ENCODE data around the gene HTD2. TPM values are rescaled to one million over a fixed set of nuclear protein-coding genes. Genes with fewer than 3 reads are reported as not detected.
A peak's percentile ranks its signal among the peaks of the same experiment; 100 is the strongest.
"Not testable (repeated sequence)": the region's sequence is repeated elsewhere in the genome, so short reads cannot be mapped to it uniquely, and the experiment has no call there.

Gene HTD2
- total RNA-seq, 4 donors from 2014 or later = 8.4 to 12.6 (median 10.4) TPM

- DNase-seq (ENCODE audit: low spot score) (no peak), ATAC-seq (ENCODE audit: low FRiP score) (no peak)
- TF ChIP-seq CTCF (IDR thresholded peaks at IDR 0.05) = no peak
These were observed 27.6 kb downstream of the HTD2 start for GRCh38 chr3:58334013-58334321.

- no peak for TF ChIP-seq CTCF (IDR thresholded peaks at IDR 0.05)
- DNase-seq (ENCODE audit: low spot score) = no peak
- ATAC-seq (ENCODE audit: low FRiP score) = no peak
These were observed 28.2 kb downstream of the HTD2 start for GRCh38 chr3:58334506-58334884.

- ATAC-seq (ENCODE audit: low FRiP score) (peak; percentile 6), DNase-seq (ENCODE audit: low spot score) (no peak)
- TF ChIP-seq CTCF (IDR thresholded peaks at IDR 0.05) = no peak
These were observed 29.3 kb downstream of the HTD2 start for GRCh38 chr3:58335652-58335947.

DNA sequence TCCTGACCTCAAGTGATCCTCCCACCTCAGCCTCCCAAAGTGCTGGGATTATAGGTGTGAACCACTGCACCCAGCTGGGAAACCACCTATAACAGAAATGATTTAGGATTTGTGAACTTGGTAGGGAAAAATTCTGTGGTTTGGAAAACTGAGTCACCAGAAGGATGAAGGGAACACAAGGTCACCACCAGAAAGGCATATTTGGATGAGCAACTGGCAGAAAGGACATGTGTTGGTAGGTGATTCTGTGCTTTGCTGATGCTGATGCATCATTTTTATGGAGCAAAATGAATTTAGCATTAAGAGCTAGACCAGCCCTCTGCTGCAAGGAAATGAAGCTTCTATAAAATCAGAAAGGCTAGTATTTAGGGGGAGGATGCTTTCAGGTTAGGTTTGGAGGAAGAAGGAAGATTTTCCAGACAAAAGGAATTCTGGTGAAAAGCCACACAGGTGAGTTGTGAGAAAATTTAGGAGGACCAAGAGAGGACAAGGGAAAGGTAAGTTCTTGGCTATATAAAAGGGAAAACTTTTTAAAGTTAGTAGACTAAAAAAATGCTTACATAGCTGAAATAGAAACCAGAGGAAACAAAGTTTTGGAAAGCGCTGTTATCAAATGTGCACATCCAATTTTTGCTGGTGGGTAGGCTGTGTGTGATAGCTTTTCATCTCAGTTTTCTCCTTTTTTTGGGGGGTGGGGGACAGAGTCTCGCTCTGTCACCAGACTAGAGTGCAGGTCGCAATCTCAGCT, 30.0 kb downstream of the HTD2 start:
- no peak for ATAC-seq (ENCODE audit: low FRiP score)
- no peak for TF ChIP-seq CTCF (IDR thresholded peaks at IDR 0.05)
- no peak for DNase-seq (ENCODE audit: low spot score)

DNA sequence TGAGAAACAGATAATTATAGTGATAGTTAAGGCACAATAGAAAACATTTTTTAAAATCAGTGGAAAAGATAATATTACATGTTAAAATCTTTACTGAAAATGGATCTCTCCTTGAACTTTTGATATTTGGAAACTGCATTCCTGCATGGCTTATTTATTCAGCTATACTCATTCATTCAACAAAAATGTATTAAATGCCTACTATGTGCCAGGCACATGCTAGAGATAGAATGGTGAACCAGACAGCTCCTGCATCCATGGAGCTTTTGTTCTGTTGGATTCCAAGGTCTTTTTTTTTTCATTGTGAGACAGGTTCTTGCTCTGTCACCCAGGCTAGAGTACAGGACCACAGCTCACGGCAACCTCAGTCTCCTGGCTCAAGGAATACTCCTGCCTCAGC, 30.9 kb downstream of the HTD2 start:
- DNase-seq (ENCODE audit: low spot score) (no peak), ATAC-seq (ENCODE audit: low FRiP score) (no peak)
- no peak for TF ChIP-seq CTCF (IDR thresholded peaks at IDR 0.05)

- DNase-seq (ENCODE audit: low spot score); ATAC-seq (ENCODE audit: low FRiP score): not testable (repeated sequence)
These were observed 32.8 kb downstream of the HTD2 start for GRCh38 chr3:58339146-58339545.

DNA sequence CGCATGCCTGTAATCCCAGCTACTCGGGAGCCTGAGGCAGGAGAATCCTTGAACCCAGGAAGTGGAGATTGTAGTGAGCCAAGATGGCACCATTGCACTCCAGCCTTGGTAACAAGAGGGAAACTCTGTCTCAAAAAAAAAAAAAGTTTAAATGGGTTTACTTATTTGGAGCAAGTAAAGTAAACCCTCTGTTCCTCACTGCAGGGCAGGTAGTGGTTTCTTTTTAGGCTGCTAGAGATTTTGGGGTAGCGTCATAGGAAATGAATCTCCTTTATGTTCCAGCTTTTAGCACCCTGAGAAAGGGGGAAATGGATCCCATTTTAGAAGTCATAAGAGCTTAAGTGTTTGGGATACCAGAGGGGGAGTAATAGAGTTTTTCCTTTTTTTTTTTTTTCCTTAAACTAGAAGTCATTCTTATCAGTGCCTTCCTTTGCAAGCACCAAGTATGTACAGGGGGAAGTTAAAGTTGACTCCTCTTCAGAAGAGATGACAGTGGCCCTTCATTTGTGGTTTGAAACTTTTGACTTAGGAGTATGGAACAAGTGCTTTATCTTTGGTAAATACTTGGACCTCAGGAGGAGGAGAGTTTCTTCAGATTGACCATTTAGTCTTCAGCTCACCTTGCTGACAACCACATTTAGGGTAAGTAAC, 34.4 kb downstream of the HTD2 start:
- no peak for ATAC-seq (ENCODE audit: low FRiP score)
- DNase-seq (ENCODE audit: low spot score) = no peak
- no peak for TF ChIP-seq CTCF (IDR thresholded peaks at IDR 0.05)

All from omental fat pad (tissue), 4 donors.